Stimulated activated CD4-positive, alpha-beta T cell treated with anti-CD3 and anti-CD28 coated beads, Interleukin-1b, Interleukin-23, amount 100 ng/mL, for 4 hours (primary cell): ENCODE results near the gene USP14.

Experiments used
- DNase-seq, 2 donors: peaks; one replicate each; pipeline ENCODE4 v3.0.0-alpha.2; 2020; ENCODE audit warnings: low read depth in 2 of 2

The USP14 gene

GRCh38 chr18:227902-228301 lies 69.5 kb downstream of the USP14 start:
- DNase-seq: no peak

- no peak for DNase-seq
These were observed 70.2 kb downstream of the USP14 start for GRCh38 chr18:228586-228985.

- no peak for DNase-seq
These were observed 73.2 kb downstream of the USP14 start for GRCh38 chr18:231563-231962.

GRCh38 chr18:240175-240574 lies 81.8 kb downstream of the USP14 start:
- DNase-seq: no peak

GRCh38 chr18:245282-245847 lies 87.0 kb downstream of the USP14 start:
- DNase-seq: no peak

- no peak for DNase-seq
These were observed 89.7 kb downstream of the USP14 start for GRCh38 chr18:248053-248452.

GRCh38 chr18:250685-251084 lies 92.3 kb downstream of the USP14 start:
- no peak for DNase-seq

GRCh38 chr18:251572-251971 lies 93.2 kb downstream of the USP14 start:
- no peak for DNase-seq

- DNase-seq: no peak
These were observed 94.8 kb downstream of the USP14 start for GRCh38 chr18:253121-253520.

GRCh38 chr18:255171-255570 lies 96.8 kb downstream of the USP14 start:
- DNase-seq: no peak

- no peak for DNase-seq
These were observed 102.2 kb downstream of the USP14 start for GRCh38 chr18:260547-260946.

GRCh38 chr18:261398-262073 lies 103.2 kb downstream of the USP14 start:
- no peak for DNase-seq
